ENCODE measurements around the gene CCDC120.

The CCDC120 gene

DNA sequence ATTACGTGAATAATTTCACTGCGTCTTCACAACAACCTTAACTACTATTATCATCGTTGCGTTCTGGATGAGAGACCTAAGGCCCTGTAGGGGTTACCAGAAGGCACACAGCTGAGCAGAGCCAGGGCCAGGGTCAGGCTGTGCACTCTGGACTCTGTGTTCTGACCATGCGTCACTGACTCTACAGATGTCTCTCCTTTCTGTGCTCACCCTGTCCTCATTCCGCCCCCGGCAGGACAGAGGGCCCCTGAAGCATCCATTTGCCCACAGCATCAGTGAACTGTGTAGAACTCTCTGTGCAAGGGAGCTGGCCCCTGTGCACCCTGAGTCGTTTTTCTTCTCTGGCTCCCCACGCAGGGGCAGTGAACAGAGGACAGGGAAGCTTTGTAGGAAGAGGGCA, 43.4 kb downstream of the CCDC120 start:
- no peak for DNase-seq (ENCODE audit: low spot score)

- DNase-seq (ENCODE audit: low spot score): no peak
These were observed 44.8 kb downstream of the CCDC120 start for GRCh38 chrX:49103637-49104036.

GRCh38 chrX:49106296-49106695, 47.5 kb downstream of the CCDC120 start:
- DNase-seq (ENCODE audit: low spot score): no peak

DNA sequence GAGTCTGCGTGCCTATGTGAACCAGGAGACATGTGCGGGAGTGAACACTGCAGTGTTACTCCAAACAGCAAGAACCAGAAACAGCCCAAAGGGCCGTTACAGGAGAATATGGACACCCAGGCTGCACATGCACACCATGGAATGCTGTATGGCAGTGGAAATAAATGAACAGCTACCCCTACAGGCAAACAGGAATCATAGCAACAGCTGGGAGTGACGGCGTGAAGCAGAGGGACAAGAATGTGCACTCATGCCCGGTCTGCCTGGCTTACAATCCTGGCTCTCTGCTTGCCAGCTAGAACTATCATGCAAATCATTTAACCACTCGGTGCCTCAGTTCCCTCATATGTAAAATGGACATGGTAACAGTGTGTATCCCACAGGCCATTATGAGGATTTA, 48.1 kb downstream of the CCDC120 start:
- DNase-seq (ENCODE audit: low spot score): peak; percentile 17

- no peak for DNase-seq (ENCODE audit: low spot score)
These were observed 49.8 kb downstream of the CCDC120 start for GRCh38 chrX:49108641-49109040.

GRCh38 chrX:49110417-49110816, 51.6 kb downstream of the CCDC120 start:
- DNase-seq (ENCODE audit: low spot score): no peak

DNA sequence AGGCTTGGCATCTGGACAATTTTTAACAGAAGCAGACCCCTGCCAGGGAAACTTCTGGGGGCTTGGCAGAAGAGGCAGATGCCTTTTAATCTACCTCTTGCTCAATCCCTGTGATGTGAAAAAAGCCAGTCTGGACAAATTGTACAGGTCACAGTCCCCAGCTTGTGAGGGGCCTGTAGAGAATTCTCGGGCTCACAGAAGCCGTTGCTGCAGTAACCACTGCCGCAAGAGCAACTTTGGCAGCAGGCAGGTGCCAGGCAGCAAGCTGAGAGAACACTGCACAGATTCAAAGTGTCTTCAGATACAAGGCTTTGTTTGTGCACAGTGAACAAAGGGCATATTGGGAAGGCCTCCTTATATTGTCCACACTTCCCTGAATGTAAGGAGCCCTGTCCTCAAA, 53.0 kb downstream of the CCDC120 start:
- no peak for DNase-seq (ENCODE audit: low spot score)

- no peak for DNase-seq (ENCODE audit: low spot score)
These were observed 57.3 kb downstream of the CCDC120 start for GRCh38 chrX:49116076-49116475.

- no peak for DNase-seq (ENCODE audit: low spot score)
These were observed 57.9 kb downstream of the CCDC120 start for GRCh38 chrX:49116716-49117115.

GRCh38 chrX:49117581-49117980, 58.8 kb downstream of the CCDC120 start:
- DNase-seq (ENCODE audit: low spot score): no peak
